K562 (cell line): ENCODE results near the gene IFT172. TPM values are rescaled to one million over a fixed set of nuclear protein-coding genes. Genes with fewer than 3 reads are reported as not detected.
A peak's percentile ranks its signal among the peaks of the same experiment; 100 is the strongest.

ENCODE experiments used
- CBX8 ChIP-seq: fragments of 200-600 bp; sonication (generic); IDR thresholded peaks from 2 replicates; pipeline ENCODE4 v1.6.1; 2012; ENCODE audit warnings: borderline replicate concordance, mixed run types, low read depth, mild to moderate bottlenecking, moderate library complexity, mixed read lengths, low read length, control low read depth, inconsistent platforms; ENCODE audit not compliant: poor library complexity, severe bottlenecking; ENCODE audit errors: extremely low read depth
- E2F3 ChIP-seq: fragments of 250-450 bp; sonication (Bioruptor Pico); IDR thresholded peaks from 2 replicates; pipeline ENCODE4 v1.4.0; 2020; ENCODE audit warnings: mild to moderate bottlenecking
- MAZ ChIP-seq, 2 experiments: fragments of 450-650 bp in 1 of 2; sonication (generic) in 1 of 2; formaldehyde crosslinking; IDR thresholded peaks in 1 of 2; conservative IDR thresholded peaks in 1 of 2; 2 replicates each; pipeline versions ENCODE4 v1.4.0 to v1.5.0; 2020; ENCODE audit warnings: mild to moderate bottlenecking in 1 of 2, missing genetic modification reagents in 1 of 2
- MCM5 ChIP-seq: fragments of 450-650 bp; IDR thresholded peaks from 2 replicates; pipeline ENCODE4 v1.6.1; 2016; ENCODE audit warnings: low read depth
- NFE2 ChIP-seq: IDR thresholded peaks from 2 replicates; pipeline ENCODE4 v1.6.1; 2014; ENCODE audit warnings: antibody characterized with exemption, low read depth
- PHB ChIP-seq: fragments of 250-450 bp; sonication (Bioruptor Pico); IDR thresholded peaks from 2 replicates; pipeline ENCODE4 v1.5.0; 2021
- POU5F1 ChIP-seq: fragments of 150-350 bp; IDR thresholded peaks from 2 replicates; pipeline ENCODE4 v1.6.1; 2014; ENCODE audit warnings: borderline replicate concordance, low read length, low read depth, mild to moderate bottlenecking; ENCODE audit not compliant: partially characterized antibody
- PPARD ChIP-seq: fragments of 250-450 bp; sonication (Bioruptor Pico); IDR thresholded peaks from 2 replicates; pipeline ENCODE4 v1.8.0; 2022; ENCODE audit warnings: inconsistent platforms, mild to moderate bottlenecking, moderate library complexity
- RBFOX2 ChIP-seq: fragments of 200-400 bp; formaldehyde crosslinking; IDR thresholded peaks from 2 replicates; pipeline ENCODE4 v1.6.1; 2017; ENCODE audit warnings: low read depth, mild to moderate bottlenecking, low read length, moderate library complexity
- RFX5 ChIP-seq: IDR thresholded peaks from 2 replicates; pipeline ENCODE4 v1.6.1; 2011; ENCODE audit warnings: low read depth, mild to moderate bottlenecking, improper control_type of control experiment, low read length
- TEAD2 ChIP-seq: fragments of 450-650 bp; IDR thresholded peaks from 2 replicates; pipeline ENCODE4 v1.6.1; 2016; ENCODE audit warnings: missing genetic modification characterization, control low read depth, missing compliant biosample characterization
- ZNF184 ChIP-seq: sonication (generic); formaldehyde crosslinking; IDR thresholded peaks from 2 replicates; pipeline ENCODE4 v1.5.0; 2020; ENCODE audit warnings: missing genetic modification reagents
- ZNF263 ChIP-seq: sonication (generic); formaldehyde crosslinking; IDR thresholded peaks from 2 replicates; pipeline ENCODE4 v1.8.0; 2022; ENCODE audit warnings: mild to moderate bottlenecking, missing genetic modification reagents, borderline replicate concordance
- ZNF444 ChIP-seq: fragments of 250-450 bp; sonication (Bioruptor Pico); IDR thresholded peaks from 2 replicates; pipeline ENCODE4 v1.4.0; 2020; ENCODE audit warnings: mild to moderate bottlenecking, moderate library complexity
- polyA plus RNA-seq, 8 experiments: library from polyadenylated mRNA; depleted of rRNA in 4 of 8; stranded (reverse) in 5 of 8; unstranded in 3 of 8; fragments of >200 nt; fragmentation: Nextera tagmentation in 2 of 8; fragmentation: Illumina TruSeq in 1 of 8; extraction: Ambion mirVana in 2 of 8; extraction: Trizol in 1 of 8; gene quantifications; 2 replicates each; pipeline versions ENCODE4 v1.2.1 to v1.2.3, GENCODE V29; 2011 to 2014; ENCODE audit warnings: inconsistent platforms in 1 of 8, missing spikeins in 1 of 8
- total RNA-seq, 7 experiments: library from RNA; depleted of rRNA in 6 of 7; stranded (reverse); fragments of >200 nt in 6 of 7; fragmentation: Illumina TruSeq in 2 of 7; extraction: Trizol in 2 of 7; gene quantifications; 2 replicates each; pipeline versions ENCODE4 v1.2.1 to v1.2.3, GENCODE V29; 2011 to 2021; ENCODE audit warnings: low replicate concordance in 1 of 7
- TF ChIP-seq, protein P1 (sequence below): fragments of 450-650 bp; IDR thresholded peaks from 2 replicates; pipeline ENCODE4 v1.6.1; 2017; ENCODE audit warnings: antibody characterized with exemption, mild to moderate bottlenecking
- TF ChIP-seq, protein P2 (sequence below): sonication (generic); formaldehyde crosslinking; IDR thresholded peaks from 2 replicates; pipeline ENCODE4 v1.4.0; 2020; ENCODE audit warnings: mild to moderate bottlenecking, missing genetic modification reagents
- TF ChIP-seq, protein P3 (sequence below): fragments of 450-650 bp; conservative IDR thresholded peaks from 2 replicates; pipeline ENCODE4 v1.6.1; 2016; ENCODE audit warnings: missing genetic modification characterization, low read depth, mild to moderate bottlenecking, missing compliant biosample characterization, moderate library complexity

Gene IFT172
- total and polyA plus RNA-seq, 9 of the 15 experiments (the other 6 are each of a cell fraction or from before 2014, with no cell fraction given) = 5.6 to 19.1 (median 13.5) TPM

DNA sequence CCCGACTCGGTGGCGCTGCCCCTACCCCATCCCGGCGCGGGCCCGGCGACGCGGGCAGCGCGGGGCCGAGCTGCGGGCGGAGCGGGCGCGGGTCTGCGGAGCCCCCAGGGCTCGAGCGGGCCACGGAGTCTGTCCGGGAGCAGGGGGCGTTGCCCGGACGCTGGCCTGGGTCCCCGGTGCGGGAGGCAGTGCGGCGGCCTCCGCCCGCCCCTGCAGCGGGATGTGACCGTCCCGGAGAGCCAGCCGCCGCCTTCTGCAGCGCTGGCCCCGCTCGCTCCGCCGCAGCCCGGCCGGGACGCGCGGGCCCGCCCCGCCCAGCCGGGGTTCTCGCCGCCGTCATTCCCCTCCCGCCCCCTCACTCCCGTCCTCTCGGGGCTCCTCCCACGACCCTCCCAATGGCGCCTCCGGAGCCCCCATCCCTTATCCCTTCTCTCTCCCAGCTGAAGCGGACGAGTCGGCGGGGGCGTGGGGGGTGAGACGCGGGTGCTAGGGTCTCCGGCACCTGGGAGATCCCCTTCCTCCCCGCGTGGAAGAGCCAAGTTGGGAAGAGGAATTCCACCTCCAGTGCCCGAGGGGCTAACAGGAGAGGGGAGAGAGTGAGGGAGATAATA is 5.5 kb upstream of the IFT172 start, which contains the start of gene FNDC4 (continued):
- TF ChIP-seq, protein P1, sequence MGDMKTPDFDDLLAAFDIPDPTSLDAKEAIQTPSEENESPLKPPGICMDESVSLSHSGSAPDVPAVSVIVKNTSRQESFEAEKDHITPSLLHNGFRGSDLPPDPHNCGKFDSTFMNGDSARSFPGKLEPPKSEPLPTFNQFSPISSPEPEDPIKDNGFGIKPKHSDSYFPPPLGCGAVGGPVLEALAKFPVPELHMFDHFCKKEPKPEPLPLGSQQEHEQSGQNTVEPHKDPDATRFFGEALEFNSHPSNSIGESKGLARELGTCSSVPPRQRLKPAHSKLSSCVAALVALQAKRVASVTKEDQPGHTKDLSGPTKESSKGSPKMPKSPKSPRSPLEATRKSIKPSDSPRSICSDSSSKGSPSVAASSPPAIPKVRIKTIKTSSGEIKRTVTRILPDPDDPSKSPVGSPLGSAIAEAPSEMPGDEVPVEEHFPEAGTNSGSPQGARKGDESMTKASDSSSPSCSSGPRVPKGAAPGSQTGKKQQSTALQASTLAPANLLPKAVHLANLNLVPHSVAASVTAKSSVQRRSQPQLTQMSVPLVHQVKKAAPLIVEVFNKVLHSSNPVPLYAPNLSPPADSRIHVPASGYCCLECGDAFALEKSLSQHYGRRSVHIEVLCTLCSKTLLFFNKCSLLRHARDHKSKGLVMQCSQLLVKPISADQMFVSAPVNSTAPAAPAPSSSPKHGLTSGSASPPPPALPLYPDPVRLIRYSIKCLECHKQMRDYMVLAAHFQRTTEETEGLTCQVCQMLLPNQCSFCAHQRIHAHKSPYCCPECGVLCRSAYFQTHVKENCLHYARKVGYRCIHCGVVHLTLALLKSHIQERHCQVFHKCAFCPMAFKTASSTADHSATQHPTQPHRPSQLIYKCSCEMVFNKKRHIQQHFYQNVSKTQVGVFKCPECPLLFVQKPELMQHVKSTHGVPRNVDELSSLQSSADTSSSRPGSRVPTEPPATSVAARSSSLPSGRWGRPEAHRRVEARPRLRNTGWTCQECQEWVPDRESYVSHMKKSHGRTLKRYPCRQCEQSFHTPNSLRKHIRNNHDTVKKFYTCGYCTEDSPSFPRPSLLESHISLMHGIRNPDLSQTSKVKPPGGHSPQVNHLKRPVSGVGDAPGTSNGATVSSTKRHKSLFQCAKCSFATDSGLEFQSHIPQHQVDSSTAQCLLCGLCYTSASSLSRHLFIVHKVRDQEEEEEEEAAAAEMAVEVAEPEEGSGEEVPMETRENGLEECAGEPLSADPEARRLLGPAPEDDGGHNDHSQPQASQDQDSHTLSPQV = 0 out of 2 replicates have a peak, but pooled peaks have one; percentile 31
- TF ChIP-seq NFE2 (no peak), E2F3 (CRISPR knock-in tag) (no peak), PPARD (CRISPR knock-in tag) (no peak), ZNF263 (peak; percentile 73), RBFOX2 (0 out of 2 replicates have a peak, but pooled peaks have one; percentile 54), POU5F1 (no peak), TEAD2 (no peak), CBX8 (no peak), RFX5 (no peak), MAZ (CRISPR knock-in tag; conservative IDR thresholded peaks at IDR 0.05 in 1 of 2, IDR thresholded peaks at IDR 0.05 in 1 of 2) (peak; percentile 14 to 47; a peak in 2 of 4 replicates), PHB (no peak), MCM5 (no peak), ZNF184 (no peak), ZNF444 (CRISPR knock-in tag) (no peak)
- TF ChIP-seq, protein P2, sequence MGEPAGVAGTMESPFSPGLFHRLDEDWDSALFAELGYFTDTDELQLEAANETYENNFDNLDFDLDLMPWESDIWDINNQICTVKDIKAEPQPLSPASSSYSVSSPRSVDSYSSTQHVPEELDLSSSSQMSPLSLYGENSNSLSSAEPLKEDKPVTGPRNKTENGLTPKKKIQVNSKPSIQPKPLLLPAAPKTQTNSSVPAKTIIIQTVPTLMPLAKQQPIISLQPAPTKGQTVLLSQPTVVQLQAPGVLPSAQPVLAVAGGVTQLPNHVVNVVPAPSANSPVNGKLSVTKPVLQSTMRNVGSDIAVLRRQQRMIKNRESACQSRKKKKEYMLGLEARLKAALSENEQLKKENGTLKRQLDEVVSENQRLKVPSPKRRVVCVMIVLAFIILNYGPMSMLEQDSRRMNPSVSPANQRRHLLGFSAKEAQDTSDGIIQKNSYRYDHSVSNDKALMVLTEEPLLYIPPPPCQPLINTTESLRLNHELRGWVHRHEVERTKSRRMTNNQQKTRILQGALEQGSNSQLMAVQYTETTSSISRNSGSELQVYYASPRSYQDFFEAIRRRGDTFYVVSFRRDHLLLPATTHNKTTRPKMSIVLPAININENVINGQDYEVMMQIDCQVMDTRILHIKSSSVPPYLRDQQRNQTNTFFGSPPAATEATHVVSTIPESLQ (CRISPR knock-in tag) = no peak
- TF ChIP-seq, protein P3, sequence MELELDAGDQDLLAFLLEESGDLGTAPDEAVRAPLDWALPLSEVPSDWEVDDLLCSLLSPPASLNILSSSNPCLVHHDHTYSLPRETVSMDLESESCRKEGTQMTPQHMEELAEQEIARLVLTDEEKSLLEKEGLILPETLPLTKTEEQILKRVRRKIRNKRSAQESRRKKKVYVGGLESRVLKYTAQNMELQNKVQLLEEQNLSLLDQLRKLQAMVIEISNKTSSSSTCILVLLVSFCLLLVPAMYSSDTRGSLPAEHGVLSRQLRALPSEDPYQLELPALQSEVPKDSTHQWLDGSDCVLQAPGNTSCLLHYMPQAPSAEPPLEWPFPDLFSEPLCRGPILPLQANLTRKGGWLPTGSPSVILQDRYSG (tag) = no peak
